Naive B cell (primary cell): ENCODE data around the gene EPSTI1. TPM values are rescaled to one million over a fixed set of nuclear protein-coding genes. Genes with fewer than 3 reads are reported as not detected.

ENCODE experiments used
- polyA plus RNA-seq, 6 donors: library from polyadenylated mRNA; unstranded; fragments of 300-500 nt; fragmentation: Illumina TruSeq; gene quantifications; one replicate each; pipeline ENCODE4 v1.2.3, GENCODE V29; 2021; ENCODE audit warnings: low read depth in 6 of 6

Gene EPSTI1
- polyA plus RNA-seq, 6 donors from 2014 or later, result 13.5 to 58.6 (median 26.4) TPM

Other genes with a start within 250 kb of the EPSTI1 start
- gene FAM216B, start 210.7 kb downstream of the EPSTI1 start, polyA plus RNA-seq, result not detected
- gene DNAJC15, start 31.3 kb upstream of the EPSTI1 start, polyA plus RNA-seq, result 10 to 100 TPM; 17.0 to 46.1 (median 32.9) TPM